Esophagus muscularis mucosa (tissue), 4 donors: Measurements from ENCODE around the gene KDM1A. TPM values are rescaled to one million over a fixed set of nuclear protein-coding genes. Genes with fewer than 3 reads are reported as not detected.
"Not testable (repeated sequence)": the region's sequence is repeated elsewhere in the genome, so short reads cannot be mapped to it uniquely, and the experiment has no call there.

Source experiments
- DNase-seq: peaks from one replicate; pipeline ENCODE4 v3.0.0-alpha.2; 2017; ENCODE audit errors: extremely low spot score
- H3K27ac ChIP-seq, 4 donors: fragments of 200-600 bp; sonication (generic); replicated peaks in 1 of 4; 1 replicate in 3 of 4; 2 replicates in 1 of 4; pipeline ENCODE4 v1.5.1; 2016 to 2019; ENCODE audit warnings: mild to moderate bottlenecking in 1 of 4
- H3K27me3 ChIP-seq, 4 donors: fragments of 200-600 bp; sonication (generic); one replicate each; pipeline versions ENCODE4 v1.5.1 to v1.6.0; 2016 to 2019
- H3K36me3 ChIP-seq, 4 donors: fragments of 200-600 bp; sonication (generic); one replicate each; pipeline ENCODE4 v1.5.1; 2016 to 2019
- H3K4me1 ChIP-seq, 4 donors: fragments of 200-600 bp; sonication (generic); one replicate each; pipeline ENCODE4 v1.5.1; 2016 to 2019
- H3K4me3 ChIP-seq, 4 donors: fragments of 200-600 bp; sonication (generic); 1 replicate in 2 of 4; 2 replicates in 2 of 4; pipeline ENCODE4 v1.5.1; 2016 to 2019; ENCODE audit warnings: mild to moderate bottlenecking in 4 of 4, moderate library complexity in 1 of 4
- H3K9me3 ChIP-seq, 4 donors: fragments of 200-600 bp; sonication (generic); 1 replicate in 3 of 4; 2 replicates in 1 of 4; pipeline ENCODE4 v1.5.1; 2016 to 2019
- CTCF ChIP-seq, 3 experiments: fragments of 200-600 bp in 2 of 3; fragments of 450-650 bp in 1 of 3; sonication (generic) in 2 of 3; IDR thresholded peaks; one replicate each; pipeline ENCODE4 v1.5.1; 2017 to 2019; ENCODE audit warnings: antibody characterized with exemption in 3 of 3, mild to moderate bottlenecking in 2 of 3, moderate library complexity in 1 of 3
- EP300 ChIP-seq: sonication (generic); formaldehyde crosslinking; IDR thresholded peaks from one replicate; pipeline ENCODE4 v1.6.1; 2017; ENCODE audit warnings: antibody characterized with exemption
- POLR2A ChIP-seq: fragments of 450-650 bp; IDR thresholded peaks from one replicate; pipeline ENCODE4 v1.6.1; 2017; ENCODE audit warnings: antibody characterized with exemption, moderate library complexity, mild to moderate bottlenecking, low read depth
- POLR2AphosphoS5 ChIP-seq, 2 donors: sonication (generic); formaldehyde crosslinking; IDR thresholded peaks; one replicate each; pipeline ENCODE4 v1.6.1; 2017; ENCODE audit warnings: antibody characterized with exemption in 2 of 2
- WGBS: methylation state at CpG from one replicate; pipeline ENCODE4 v1.1.5; 2018; 5-methylcytosine and 5-hydroxymethylcytosine counted together
- intact Hi-C: fragments of 100-400 bp; cut with DNase I; formaldehyde crosslinking; loops from one replicate; pipeline ENCODE4 v1.15.1; 2023
- total RNA-seq, 4 donors: library from RNA; depleted of rRNA; stranded (reverse); fragments of >200 nt; gene quantifications; one replicate each; pipeline versions ENCODE4 v1.1.0 to v1.2.1, GENCODE V29; 2016

KDM1A gene
- total RNA-seq, 4 donors from 2014 or later: 39.0 to 70.2 (median 51.1) TPM

DNA sequence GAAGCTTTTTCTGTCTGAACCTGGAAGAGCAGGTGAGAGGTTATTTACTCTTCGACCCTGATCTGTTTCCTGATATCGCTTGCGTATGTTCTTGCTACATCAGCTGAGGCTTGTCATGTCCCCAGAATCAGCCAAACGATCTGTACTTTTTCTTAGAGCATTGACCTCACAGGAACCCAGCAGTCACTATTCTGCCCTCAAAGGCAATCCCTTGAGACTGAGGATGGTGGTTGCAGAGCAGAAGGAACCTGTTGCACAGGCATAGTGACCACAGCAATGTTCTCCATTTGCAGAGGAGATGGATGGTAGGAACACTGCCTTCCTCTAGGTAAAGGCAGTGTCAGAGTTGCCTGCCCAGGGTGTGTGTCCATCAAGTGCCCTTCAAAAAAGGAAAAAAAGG, 35.3 kb upstream of the KDM1A start:
- Histone ChIP-seq H3K27me3 (no peaks in the 10 kb centered on the region), H3K4me3 (no peak overlapping the region), H3K36me3 (no peaks in the 10 kb centered on the region), H3K27ac (no peak overlapping the region), H3K9me3 (no peaks in the 10 kb centered on the region), H3K4me1 (no peaks in the 10 kb centered on the region)
- DNase-seq: no peak
- intact Hi-C loops: no loop called here
- TF ChIP-seq CTCF (IDR thresholded peaks at IDR 0.05): no peak
- TF ChIP-seq POLR2AphosphoS5 (IDR thresholded peaks at IDR 0.05): no peak
- no peak for TF ChIP-seq POLR2A
- TF ChIP-seq EP300: no peak
- 85% methylated on average over 4 of the region's 4 CpGs for WGBS

GRCh38 chr1:22992384-22992783, 26.9 kb upstream of the KDM1A start:
- intact Hi-C loops, DNase-seq, H3K36me3 ChIP-seq, H3K27ac ChIP-seq, H3K4me1 ChIP-seq, H3K4me3 ChIP-seq, H3K27me3 ChIP-seq, H3K9me3 ChIP-seq: not testable (repeated sequence)
- 87% methylated on average over 3 of the region's 3 CpGs for WGBS

- intact Hi-C loops, DNase-seq, H3K27ac ChIP-seq, H3K4me1 ChIP-seq, H3K4me3 ChIP-seq, H3K27me3 ChIP-seq, H3K9me3 ChIP-seq, H3K36me3 ChIP-seq: not testable (repeated sequence)
- 81% methylated on average over 6 of the region's 6 CpGs for WGBS
Measured at GRCh38 chr1:22993220-22993795, 26.0 kb upstream of the KDM1A start.

GRCh38 chr1:22995774-22996173, 23.5 kb upstream of the KDM1A start:
- H3K27ac ChIP-seq: no peak overlapping the region
- no peaks in the 10 kb centered on the region for H3K4me1 ChIP-seq
- intact Hi-C loops: no loop called here
- no peak for DNase-seq
- TF ChIP-seq CTCF (IDR thresholded peaks at IDR 0.05) (no peak), EP300 (no peak), POLR2A (no peak), POLR2AphosphoS5 (IDR thresholded peaks at IDR 0.05) (no peak)
- H3K36me3 ChIP-seq: no peaks in the 10 kb centered on the region
- H3K9me3 ChIP-seq: peaks cover 0 to 5% (median 0%) of the 10 kb centered on the region in 4 donors
- no peak overlapping the region for H3K4me3 ChIP-seq
- peaks cover 0 to 5% (median 0%) of the 10 kb centered on the region in 4 donors for H3K27me3 ChIP-seq

- H3K36me3 ChIP-seq, H3K27ac ChIP-seq, H3K4me3 ChIP-seq, intact Hi-C loops, H3K9me3 ChIP-seq, H3K27me3 ChIP-seq, H3K4me1 ChIP-seq, DNase-seq: not testable (repeated sequence)
- 81% methylated on average over 5 of the region's 5 CpGs for WGBS
Measured at GRCh38 chr1:22997528-22997927, 21.7 kb upstream of the KDM1A start.

- H3K36me3 ChIP-seq, intact Hi-C loops, H3K27ac ChIP-seq, DNase-seq, H3K9me3 ChIP-seq, H3K4me1 ChIP-seq, H3K4me3 ChIP-seq: not testable (repeated sequence)
- peaks cover 0 to 11% (median 0%) of the 10 kb centered on the region in 4 donors for H3K27me3 ChIP-seq
- 85% methylated on average over 3 of the region's 3 CpGs for WGBS
Measured at GRCh38 chr1:23000133-23000532, 19.1 kb upstream of the KDM1A start.

DNA sequence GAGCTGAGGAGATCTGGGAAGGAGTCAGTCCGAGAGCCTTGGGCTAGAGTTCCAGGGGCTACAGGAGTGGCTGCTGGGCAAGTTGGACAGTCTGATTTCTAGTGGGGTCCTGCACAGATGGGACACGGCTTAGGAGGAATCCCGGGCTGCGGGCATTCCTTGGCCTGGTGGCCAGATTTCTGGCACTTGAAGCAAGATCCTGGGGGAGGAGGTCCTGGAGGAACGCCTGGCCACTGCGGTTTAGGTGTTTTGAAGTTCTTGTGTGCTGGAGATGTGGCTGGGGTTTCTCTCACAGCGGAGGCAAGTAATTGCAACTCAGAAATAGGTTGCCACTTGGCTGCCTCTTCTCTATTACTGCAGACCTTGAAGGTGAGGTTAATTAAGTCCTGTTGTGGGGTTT, 17.1 kb upstream of the KDM1A start:
- WGBS: 91% methylated on average over 7 of the region's 7 CpGs
- intact Hi-C loops, H3K4me1 ChIP-seq, H3K4me3 ChIP-seq, H3K27ac ChIP-seq, H3K9me3 ChIP-seq, DNase-seq, H3K36me3 ChIP-seq: not testable (repeated sequence)
- H3K27me3 ChIP-seq: peaks cover 0 to 11% (median 0%) of the 10 kb centered on the region in 4 donors
